Vagina (tissue), 2 donors: ENCODE measurements around the gene NKPD1. TPM values are rescaled to one million over a fixed set of nuclear protein-coding genes. Genes with fewer than 3 reads are reported as not detected.
A peak's percentile ranks its signal among the peaks of the same experiment; 100 is the strongest.

Experiments
- DNase-seq, 2 donors: peaks; one replicate each; pipeline ENCODE4 v3.0.0-alpha.2; 2017; ENCODE audit errors: extremely low spot score in 2 of 2
- H3K27ac ChIP-seq: fragments of 200-600 bp; sonication (generic); one replicate; pipeline ENCODE4 v1.5.1; 2019
- H3K27me3 ChIP-seq: fragments of 200-600 bp; sonication (generic); one replicate; pipeline ENCODE4 v1.5.1; 2019
- H3K36me3 ChIP-seq, 2 donors: fragments of 200-600 bp; sonication (generic); one replicate each; pipeline ENCODE4 v1.5.1; 2017 to 2019
- H3K4me1 ChIP-seq: fragments of 200-600 bp; sonication (generic); one replicate; pipeline ENCODE4 v1.5.1; 2019
- H3K4me3 ChIP-seq, 2 donors: fragments of 200-600 bp; sonication (generic); 1 replicate in 1 of 2; 2 replicates in 1 of 2; pipeline ENCODE4 v1.5.1; 2016 to 2019
- H3K9me3 ChIP-seq: fragments of 200-600 bp; sonication (generic); one replicate; pipeline ENCODE4 v1.5.1; 2019
- CTCF ChIP-seq, 3 experiments: fragments of 450-650 bp in 2 of 3; fragments of 200-600 bp in 1 of 3; sonication (generic) in 1 of 3; IDR thresholded peaks; one replicate each; pipeline ENCODE4 v1.5.1; 2017 to 2019; ENCODE audit warnings: antibody characterized with exemption in 3 of 3, mild to moderate bottlenecking in 2 of 3, moderate library complexity in 2 of 3
- POLR2A ChIP-seq, 2 donors: fragments of 450-650 bp; IDR thresholded peaks; one replicate each; pipeline ENCODE4 v1.6.1; 2017; ENCODE audit warnings: antibody characterized with exemption in 2 of 2, mild to moderate bottlenecking in 2 of 2, moderate library complexity in 2 of 2
- POLR2AphosphoS5 ChIP-seq, 2 donors: sonication (generic); formaldehyde crosslinking; IDR thresholded peaks; one replicate each; pipeline ENCODE4 v1.9.0; 2017; ENCODE audit warnings: antibody characterized with exemption in 2 of 2, mild to moderate bottlenecking in 2 of 2, low read depth in 1 of 2; ENCODE audit not compliant: insufficient read depth in 1 of 2
- intact Hi-C: fragments of 100-400 bp; cut with DNase I; formaldehyde crosslinking; loops from one replicate; pipeline ENCODE4 v1.15.1; 2023
- total RNA-seq: library from RNA; depleted of rRNA; stranded (reverse); fragments of >200 nt; gene quantifications from one replicate; pipeline ENCODE4 v1.2.3, GENCODE V29; 2016

Gene NKPD1
- total RNA-seq, 1 donor from 2014 or later = 14.0 TPM

GRCh38 chr19:45156011-45156630 is 4.7 kb downstream of the NKPD1 start:
- Histone ChIP-seq H3K27me3 (no peaks in the 10 kb centered on the region), H3K9me3 (no peaks in the 10 kb centered on the region), H3K36me3 (no peaks in the 10 kb centered on the region), H3K4me1 (peaks cover 51% of the 10 kb centered on the region), H3K27ac (no peak overlapping the region), H3K4me3 (no peak overlapping the region)
- no peak for TF ChIP-seq POLR2AphosphoS5 (IDR thresholded peaks at IDR 0.05; ENCODE audit: insufficient read depth in 1 of 2, low read depth in 1 of 2)
- no peak for TF ChIP-seq CTCF (IDR thresholded peaks at IDR 0.05)
- TF ChIP-seq POLR2A (IDR thresholded peaks at IDR 0.05) = no peak
- intact Hi-C loops = no loop called here
- DNase-seq = no peak

GRCh38 chr19:45154064-45154827 is 6.5 kb downstream of the NKPD1 start:
- intact Hi-C loops = no loop called here
- no peaks in the 10 kb centered on the region for H3K36me3 ChIP-seq
- peaks cover 33% of the 10 kb centered on the region for H3K4me1 ChIP-seq
- no peak overlapping the region for H3K27ac ChIP-seq
- DNase-seq = no peak
- TF ChIP-seq POLR2AphosphoS5 (IDR thresholded peaks at IDR 0.05; ENCODE audit: insufficient read depth in 1 of 2, low read depth in 1 of 2) (no peak), POLR2A (IDR thresholded peaks at IDR 0.05) (no peak), CTCF (IDR thresholded peaks at IDR 0.05) (no peak)
- peak overlapping the region; percentile 26 to 37 for H3K4me3 ChIP-seq
- H3K9me3 ChIP-seq = no peaks in the 10 kb centered on the region
- H3K27me3 ChIP-seq = no peaks in the 10 kb centered on the region

GRCh38 chr19:45153339-45154063 is 7.3 kb downstream of the NKPD1 start:
- Histone ChIP-seq H3K9me3 (no peaks in the 10 kb centered on the region), H3K36me3 (no peaks in the 10 kb centered on the region), H3K4me1 (peaks cover 33% of the 10 kb centered on the region), H3K4me3 (peak overlapping the region; percentile 26 to 37), H3K27me3 (no peaks in the 10 kb centered on the region), H3K27ac (no peak overlapping the region)
- no peak for DNase-seq
- TF ChIP-seq CTCF (IDR thresholded peaks at IDR 0.05) = no peak
- TF ChIP-seq POLR2A (IDR thresholded peaks at IDR 0.05) = no peak
- TF ChIP-seq POLR2AphosphoS5 (IDR thresholded peaks at IDR 0.05; ENCODE audit: insufficient read depth in 1 of 2, low read depth in 1 of 2) = no peak
- intact Hi-C loops = no loop called here

GRCh38 chr19:45152504-45153338 is 8.1 kb downstream of the NKPD1 start:
- intact Hi-C loops = no loop called here
- Histone ChIP-seq H3K27me3 (no peaks in the 10 kb centered on the region), H3K27ac (no peak overlapping the region), H3K4me1 (peaks cover 33% of the 10 kb centered on the region), H3K36me3 (no peaks in the 10 kb centered on the region), H3K4me3 (peak overlapping the region; percentile 26 to 37), H3K9me3 (no peaks in the 10 kb centered on the region)
- no peak for TF ChIP-seq POLR2AphosphoS5 (IDR thresholded peaks at IDR 0.05; ENCODE audit: insufficient read depth in 1 of 2, low read depth in 1 of 2)
- no peak for TF ChIP-seq POLR2A (IDR thresholded peaks at IDR 0.05)
- TF ChIP-seq CTCF (IDR thresholded peaks at IDR 0.05) = no peak
- DNase-seq = no peak
